ENCODE results near the gene IGF1R. TPM values are rescaled to one million over a fixed set of nuclear protein-coding genes. Genes with fewer than 3 reads are reported as not detected.

Gene IGF1R
- total and polyA plus RNA-seq, 2 donors (not counting 3 experiments of a cell fraction or from before 2014, with no cell fraction given): 16.1 to 59.1 TPM

DNA sequence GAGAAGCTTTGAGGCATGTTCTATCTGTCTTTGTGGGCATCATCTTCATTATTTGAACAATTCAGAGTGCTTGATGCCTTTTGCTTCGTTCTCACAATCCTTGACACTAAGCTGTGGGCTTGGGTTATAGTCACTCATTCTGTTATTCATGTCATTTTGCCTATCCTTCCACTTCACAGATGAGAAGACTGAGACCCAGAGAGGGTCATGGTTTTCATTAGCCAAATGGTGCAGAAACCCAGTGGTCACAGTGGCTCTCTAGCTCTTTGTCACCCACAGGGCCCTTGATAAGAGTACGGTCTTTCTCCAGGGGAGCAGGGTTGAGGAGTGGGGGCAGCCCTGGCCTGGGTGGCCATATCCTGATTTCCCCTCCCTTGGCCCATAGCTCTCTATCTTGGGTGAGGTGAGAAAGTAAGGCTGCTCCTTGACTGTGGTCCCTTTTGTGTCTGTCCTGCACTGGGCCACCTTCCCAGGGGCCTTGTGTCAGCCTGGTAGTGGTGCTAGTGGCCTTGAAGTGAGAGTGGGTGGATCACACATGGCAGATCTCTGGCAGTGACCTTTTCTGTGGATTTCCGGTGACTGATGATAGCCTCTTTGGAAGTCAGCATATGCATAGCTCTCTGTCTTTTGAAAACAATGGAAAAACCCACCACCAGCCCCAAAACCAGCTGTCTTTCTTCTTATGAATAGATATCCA, 130.1 kb downstream of the IGF1R start:
- Histone ChIP-seq H2AFZ (ENCODE audit: low read depth, low read length) (no peak overlapping the region), H3K9me3 (replicated peaks; ENCODE audit: control insufficient read depth, insufficient read depth, low read length) (no peaks in the 10 kb centered on the region), H3K79me2 (ENCODE audit: control insufficient read depth, insufficient read depth, low read length) (peaks cover 7% of the 10 kb centered on the region), H3K27ac (ENCODE audit: insufficient read depth, low read depth, low read length) (no peak overlapping the region), H3K9me1 (replicated peaks; ENCODE audit: control insufficient read depth, extremely low read depth, insufficient read depth, low read length) (no peaks in the 10 kb centered on the region), H4K20me1 (replicated peaks; ENCODE audit: control insufficient read depth, extremely low read depth, insufficient read depth, low read length) (peaks cover 2% of the 10 kb centered on the region), H3K4me1 (ENCODE audit: control insufficient read depth, extremely low read depth, insufficient read depth, low read length) (peaks cover 5% of the 10 kb centered on the region), H3K36me3 (ENCODE audit: control insufficient read depth in 2 of 2, extremely low read depth in 1 of 2, insufficient read depth in 2 of 2, low read length in 2 of 2) (no peaks in the 10 kb centered on the region), H3K4me2 (ENCODE audit: insufficient read depth, low read length) (no peak overlapping the region), H3K9ac (replicated peaks; ENCODE audit: extremely low read depth, insufficient read depth, low read length) (no peak overlapping the region), H3K4me3 (replicated peaks in 1 of 3; ENCODE audit: insufficient read depth in 1 of 3, low read depth in 1 of 3, low read length in 3 of 3) (no peak overlapping the region), H3K27me3 (ENCODE audit: control insufficient read depth in 2 of 2, insufficient read depth in 2 of 2, low read length in 2 of 2) (no peaks in the 10 kb centered on the region)
- FAIRE-seq: no peak
- BruUV-seq (replicated peaks): no TSS peak
- ChIA-PET CTCF (interaction anchor here (0.6 to 7.1 kb wide), 21 partner anchors 8 to 298 kb away, joined by 3 to 146 read pairs (median 4); no protein-coding TSS in a partner anchor), POLR2A (no interaction called here)
- TF ChIP-seq MYC (IDR thresholded peaks at IDR 0.05; ENCODE audit: low read depth, low read length) (no peak), POLR2A (IDR thresholded peaks at IDR 0.05; ENCODE audit: low read depth, low read length) (no peak), GATA2 (IDR thresholded peaks at IDR 0.05; ENCODE audit: insufficient read depth, insufficient read length, low read depth, low read length) (no peak), FOS (IDR thresholded peaks at IDR 0.05; ENCODE audit: borderline replicate concordance, insufficient read depth, low read length) (no peak), EZH2 (IDR thresholded peaks at IDR 0.05; ENCODE audit: borderline replicate concordance, low read depth, low read length, severe bottlenecking) (no peak), JUN (IDR thresholded peaks at IDR 0.05; ENCODE audit: borderline replicate concordance, insufficient read depth, insufficient read length, low read depth) (no peak), POLR2AphosphoS5 (IDR thresholded peaks at IDR 0.05; ENCODE audit: insufficient read depth, low read depth, low read length) (no peak)
- TF ChIP-seq, protein P1, sequence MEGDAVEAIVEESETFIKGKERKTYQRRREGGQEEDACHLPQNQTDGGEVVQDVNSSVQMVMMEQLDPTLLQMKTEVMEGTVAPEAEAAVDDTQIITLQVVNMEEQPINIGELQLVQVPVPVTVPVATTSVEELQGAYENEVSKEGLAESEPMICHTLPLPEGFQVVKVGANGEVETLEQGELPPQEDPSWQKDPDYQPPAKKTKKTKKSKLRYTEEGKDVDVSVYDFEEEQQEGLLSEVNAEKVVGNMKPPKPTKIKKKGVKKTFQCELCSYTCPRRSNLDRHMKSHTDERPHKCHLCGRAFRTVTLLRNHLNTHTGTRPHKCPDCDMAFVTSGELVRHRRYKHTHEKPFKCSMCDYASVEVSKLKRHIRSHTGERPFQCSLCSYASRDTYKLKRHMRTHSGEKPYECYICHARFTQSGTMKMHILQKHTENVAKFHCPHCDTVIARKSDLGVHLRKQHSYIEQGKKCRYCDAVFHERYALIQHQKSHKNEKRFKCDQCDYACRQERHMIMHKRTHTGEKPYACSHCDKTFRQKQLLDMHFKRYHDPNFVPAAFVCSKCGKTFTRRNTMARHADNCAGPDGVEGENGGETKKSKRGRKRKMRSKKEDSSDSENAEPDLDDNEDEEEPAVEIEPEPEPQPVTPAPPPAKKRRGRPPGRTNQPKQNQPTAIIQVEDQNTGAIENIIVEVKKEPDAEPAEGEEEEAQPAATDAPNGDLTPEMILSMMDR (IDR thresholded peaks at IDR 0.05; ENCODE audit: extremely low read depth in 1 of 2, insufficient read depth in 1 of 2, low read depth in 1 of 2, low read length in 2 of 2): no peak
- TF ChIP-seq, protein P2, sequence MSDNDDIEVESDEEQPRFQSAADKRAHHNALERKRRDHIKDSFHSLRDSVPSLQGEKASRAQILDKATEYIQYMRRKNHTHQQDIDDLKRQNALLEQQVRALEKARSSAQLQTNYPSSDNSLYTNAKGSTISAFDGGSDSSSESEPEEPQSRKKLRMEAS (IDR thresholded peaks at IDR 0.05; ENCODE audit: insufficient read depth, insufficient read length): no peak
- dilution Hi-C loops (cut with MboI; ENCODE audit: extremely low pct_ligation_motif_present, low sequenced_read_pairs) (no loop called here), intact Hi-C loops (cut with micrococcal nuclease) (loop anchor here (5.0 kb wide), 1 partner anchor 106 kb away; no protein-coding TSS in a partner anchor)
- DNase-seq (ENCODE audit: low read depth, low spot score): no peak
